HG02623 (cell line): Measurements from ENCODE around the gene ZKSCAN3.
A peak's percentile ranks its signal among the peaks of the same experiment; 100 is the strongest.
"Not testable (repeated sequence)": the region's sequence is repeated elsewhere in the genome, so short reads cannot be mapped to it uniquely, and the experiment has no call there.

ENCODE experiments used
- ATAC-seq: cut with Tn5 transposase; IDR thresholded peaks from one replicate; pipeline ENCODE4 v1.9.1; 2021; ENCODE audit warnings: moderate library complexity; ENCODE audit not compliant: unreplicated experiment

ZKSCAN3 gene

DNA sequence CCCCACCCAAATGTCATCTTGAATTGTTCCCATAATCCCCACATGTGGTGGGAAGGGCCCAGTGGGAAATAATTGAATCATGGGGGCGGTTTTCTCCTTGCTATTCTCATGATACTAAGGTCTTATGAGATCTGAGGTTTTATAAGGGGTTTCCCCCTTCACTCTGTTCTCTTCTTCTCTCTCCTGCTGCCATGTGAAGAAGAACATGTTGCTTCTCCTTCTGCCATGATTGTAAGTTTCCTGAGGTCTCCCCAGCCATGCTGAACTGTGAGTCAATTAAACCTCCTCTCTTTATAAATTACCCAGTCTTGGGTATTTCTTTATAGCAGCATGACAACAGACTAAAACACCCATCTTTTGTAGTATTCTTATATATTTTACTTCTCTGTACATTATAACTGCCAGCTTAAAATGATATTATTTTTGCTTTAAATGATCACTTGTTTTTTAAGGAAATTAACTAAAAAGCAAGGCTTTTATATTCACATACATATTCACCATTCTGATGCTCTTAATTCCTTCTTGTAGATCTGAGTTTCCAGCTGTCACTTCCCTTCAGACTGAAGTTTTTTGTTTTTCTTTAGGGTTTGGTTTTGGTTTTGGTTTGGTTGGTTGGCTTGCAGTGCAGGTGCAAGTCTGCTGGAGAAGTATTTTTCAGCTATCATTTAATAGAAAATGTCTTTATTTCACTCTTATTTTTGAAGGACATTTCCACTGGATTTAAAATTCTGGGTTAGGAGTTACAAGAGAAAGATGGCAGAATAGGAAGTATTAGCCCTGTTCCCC, 9.2 kb upstream of the ZKSCAN3 start:
- ATAC-seq = no peak

- no peak for ATAC-seq
Observed at GRCh38 chr6:28343898-28344677, 5.7 kb upstream of the ZKSCAN3 start.

DNA sequence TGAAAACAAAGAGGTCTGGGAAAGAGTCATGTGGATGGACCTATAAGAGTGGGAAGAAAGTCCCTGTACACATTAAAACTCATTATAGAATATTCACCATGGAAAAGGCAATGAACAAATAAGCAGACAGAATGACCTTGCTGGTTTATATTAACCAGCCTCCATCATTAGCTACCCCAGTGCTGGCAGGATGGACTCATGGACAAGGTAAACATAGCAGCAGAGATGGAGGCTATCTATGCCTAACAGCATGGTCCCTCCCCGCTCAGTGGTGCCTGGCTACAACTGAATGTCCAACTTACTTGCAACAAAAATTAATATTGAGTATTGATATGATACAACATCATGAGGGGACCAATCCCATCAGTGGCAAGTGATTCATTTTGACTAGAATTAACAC, 4.5 kb upstream of the ZKSCAN3 start:
- ATAC-seq = no peak

GRCh38 chr6:28347119-28347518, 2.6 kb upstream of the ZKSCAN3 start:
- ATAC-seq = no peak

GRCh38 chr6:28349344-28349891, 329 bp upstream of the ZKSCAN3 start:
- ATAC-seq = peak; percentile 8

DNA sequence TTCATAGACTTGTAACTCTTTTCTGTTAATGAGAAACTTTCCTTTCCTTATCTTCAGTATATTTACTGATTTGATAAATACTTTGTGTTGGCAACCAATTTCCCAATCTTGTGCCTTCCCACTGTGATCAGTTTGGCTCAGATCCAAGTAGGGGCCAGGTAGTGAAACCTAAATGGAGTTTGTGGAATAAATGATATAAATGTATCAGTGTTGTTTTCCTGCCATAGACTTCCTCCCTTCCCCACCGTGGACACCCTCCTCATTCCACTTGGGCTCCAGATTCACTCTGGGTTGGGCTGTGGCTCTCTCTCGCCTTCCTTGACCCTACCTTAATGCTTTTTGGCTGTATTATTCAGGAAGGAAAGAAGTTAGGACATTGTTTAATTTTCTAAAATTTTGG, 1.3 kb downstream of the ZKSCAN3 start:
- ATAC-seq = no peak

DNA sequence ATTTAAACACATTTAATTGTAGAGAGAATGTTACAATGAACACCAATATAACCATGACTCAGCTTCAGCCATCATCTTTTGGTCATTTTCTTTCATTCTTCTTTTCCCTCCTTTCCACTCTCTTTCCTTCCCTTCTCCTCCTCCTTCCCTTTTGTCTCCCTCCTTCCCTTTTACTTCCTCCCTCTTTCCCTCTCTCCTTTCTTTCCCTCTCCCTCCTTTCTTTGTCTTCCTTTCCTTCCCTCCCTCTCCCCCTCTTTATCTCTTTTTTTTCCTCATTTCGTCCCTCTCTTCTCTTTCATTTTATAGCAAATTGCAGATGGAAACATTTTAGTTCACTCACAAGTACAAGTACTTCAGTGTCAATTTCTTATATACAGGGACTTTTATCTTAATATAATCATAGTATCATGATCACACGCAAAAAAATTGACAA, 1.8 kb downstream of the ZKSCAN3 start:
- ATAC-seq = no peak

DNA sequence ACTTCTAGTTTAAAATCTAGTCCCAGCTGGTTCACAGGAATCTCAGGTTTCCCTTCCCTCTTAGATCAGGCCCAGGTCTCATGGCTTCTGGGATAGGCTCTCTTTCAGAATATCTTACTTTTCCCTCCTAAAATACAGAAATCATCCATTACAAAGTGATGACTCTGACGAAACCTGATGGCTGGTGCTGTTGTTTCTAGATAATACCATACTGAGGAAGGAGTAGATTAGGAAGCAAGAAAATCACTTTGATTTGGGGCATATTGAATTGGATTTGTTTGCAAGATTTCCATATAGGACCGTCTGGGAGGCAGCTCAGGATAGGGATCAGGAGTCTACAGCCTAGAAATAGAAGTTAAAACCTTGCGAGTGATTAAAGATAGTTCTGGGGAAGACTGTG, 3.6 kb downstream of the ZKSCAN3 start:
- no peak for ATAC-seq

GRCh38 chr6:28353981-28354676, 4.4 kb downstream of the ZKSCAN3 start:
- ATAC-seq = no peak

DNA sequence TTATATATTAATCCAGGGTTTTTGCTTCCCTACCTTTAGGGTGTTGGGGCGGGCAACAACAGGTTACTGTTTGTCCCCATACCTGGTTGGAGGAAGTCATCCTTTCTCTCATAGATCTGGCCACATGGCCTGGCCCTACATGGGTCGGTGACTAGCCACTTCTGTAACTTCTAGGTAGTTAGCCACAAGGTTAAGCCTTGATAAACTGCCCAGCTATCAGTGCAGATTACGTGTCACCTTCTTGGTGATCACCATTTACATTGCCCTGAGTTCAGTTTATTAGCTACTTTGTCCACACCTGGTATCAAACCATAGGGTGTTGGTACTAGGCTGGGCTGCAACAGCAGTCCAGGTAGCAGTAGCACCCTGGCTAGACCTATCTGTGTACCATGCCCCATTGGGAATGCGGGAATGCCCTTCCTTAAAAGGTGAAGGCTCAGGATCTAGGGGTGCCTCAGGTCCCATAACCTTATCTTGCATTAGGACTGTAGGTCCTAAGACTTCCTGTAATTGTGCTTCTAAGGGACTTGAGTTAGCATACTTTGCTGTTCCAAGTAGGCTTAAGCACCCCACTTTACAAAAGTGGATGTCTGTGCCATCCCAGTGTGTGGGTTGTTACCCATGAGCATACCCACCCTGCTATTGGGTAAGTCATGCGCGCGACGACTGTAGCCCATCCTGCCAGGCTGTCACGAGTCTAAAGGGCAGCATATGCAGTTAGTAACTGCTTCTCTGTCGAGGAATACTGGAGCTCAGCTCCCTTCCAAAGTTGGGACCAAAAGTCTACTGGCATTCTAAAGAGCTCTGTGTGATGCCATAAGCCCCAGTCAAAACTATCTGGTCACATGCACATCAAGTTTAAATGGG, 5.2 kb downstream of the ZKSCAN3 start:
- ATAC-seq = no peak

DNA sequence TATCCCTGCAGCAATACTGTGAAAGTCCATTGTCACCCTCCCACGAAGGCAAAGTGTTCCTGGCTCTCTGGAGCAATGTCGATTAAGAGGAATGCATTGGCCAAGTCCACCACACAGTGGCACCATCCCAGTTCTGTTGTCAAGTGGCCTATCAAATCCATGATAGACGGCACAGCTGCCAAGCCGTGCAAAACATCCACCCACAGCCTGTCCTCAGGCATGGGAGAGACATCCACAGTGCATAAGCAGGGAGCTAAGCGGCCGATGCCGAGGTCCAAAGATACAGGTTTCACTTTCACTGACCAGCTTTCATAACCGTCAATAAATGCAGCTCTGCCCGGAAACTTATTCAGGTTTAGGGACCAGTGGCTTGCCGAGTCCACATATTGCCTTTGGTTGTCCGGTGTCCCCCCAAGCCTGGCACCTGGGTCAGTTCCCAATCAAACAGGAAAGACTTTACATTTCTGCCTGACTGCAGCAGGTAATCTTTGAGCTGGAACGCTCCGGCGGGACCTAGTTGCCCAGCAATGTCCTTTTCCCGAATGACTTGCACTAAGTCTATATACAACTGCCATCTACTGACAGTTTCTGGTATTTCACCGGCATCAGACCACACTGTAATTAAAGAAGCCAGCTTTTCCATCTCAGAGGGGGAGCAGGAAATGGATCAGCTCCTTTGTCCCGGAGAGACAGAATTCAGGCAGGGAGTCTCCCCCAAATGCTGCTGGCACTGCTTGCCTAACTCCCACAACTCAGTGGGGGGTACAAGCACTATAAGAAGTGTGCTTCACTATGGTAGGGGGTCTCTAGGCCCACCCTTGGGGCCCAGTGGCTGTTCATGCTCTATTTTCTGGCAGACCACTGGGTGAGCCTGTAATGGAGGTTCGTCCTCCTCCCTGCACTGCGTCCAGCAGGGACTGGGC, 6.3 kb downstream of the ZKSCAN3 start:
- ATAC-seq = peak; percentile 71

- no peak for ATAC-seq
Observed at GRCh38 chr6:28356666-28357020, 6.9 kb downstream of the ZKSCAN3 start.

DNA sequence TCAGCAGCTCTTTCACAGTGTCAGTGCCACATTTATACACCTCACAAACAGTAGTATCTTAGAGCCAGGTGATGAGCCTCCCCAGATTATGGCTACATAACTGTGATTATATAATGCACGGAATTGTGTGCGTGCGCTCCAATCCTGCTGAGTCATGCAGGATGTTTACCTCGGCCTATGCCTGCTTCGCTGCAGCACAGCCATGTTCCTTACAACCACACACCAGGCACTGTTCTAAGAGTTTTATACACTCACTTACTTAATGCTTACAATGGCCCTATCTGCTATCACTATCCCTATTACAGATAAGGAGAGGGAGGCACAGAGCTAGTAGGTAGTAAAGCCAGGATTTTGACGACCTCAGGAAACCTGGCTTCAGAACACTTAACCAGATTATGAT, 7.3 kb downstream of the ZKSCAN3 start:
- ATAC-seq = no peak

GRCh38 chr6:28359562-28359961, 9.8 kb downstream of the ZKSCAN3 start:
- not testable (repeated sequence) for ATAC-seq

DNA sequence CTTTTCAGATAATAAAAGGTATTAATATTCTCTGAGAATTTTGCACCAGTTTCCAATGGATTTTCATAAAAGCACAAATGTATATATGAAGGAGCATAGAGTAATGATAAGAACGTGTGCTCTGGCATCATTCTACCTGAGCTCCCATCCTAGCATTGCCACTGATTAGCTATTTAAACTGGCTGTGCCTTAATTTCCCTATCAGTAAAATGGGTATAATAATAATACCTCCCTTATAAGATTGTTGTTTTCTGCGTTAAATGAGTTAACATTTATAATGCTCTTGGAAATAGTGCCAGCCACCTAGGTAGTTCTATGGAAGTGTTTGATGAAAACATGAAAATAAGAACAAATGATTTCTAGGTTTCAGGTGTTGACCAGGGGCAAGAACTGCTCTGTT, 11.2 kb downstream of the ZKSCAN3 start:
- no peak for ATAC-seq

DNA sequence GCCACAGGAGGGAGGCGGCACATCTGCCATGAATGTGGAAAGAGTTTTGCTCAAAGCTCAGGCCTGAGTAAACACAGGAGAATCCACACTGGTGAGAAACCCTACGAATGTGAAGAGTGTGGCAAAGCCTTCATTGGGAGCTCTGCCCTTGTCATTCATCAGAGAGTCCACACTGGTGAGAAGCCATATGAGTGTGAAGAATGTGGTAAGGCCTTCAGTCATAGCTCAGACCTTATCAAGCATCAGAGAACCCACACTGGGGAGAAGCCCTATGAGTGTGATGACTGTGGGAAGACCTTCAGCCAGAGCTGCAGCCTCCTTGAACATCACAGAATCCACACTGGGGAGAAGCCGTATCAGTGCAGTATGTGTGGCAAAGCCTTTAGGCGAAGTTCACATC, 15.8 kb downstream of the ZKSCAN3 start:
- not testable (repeated sequence) for ATAC-seq

DNA sequence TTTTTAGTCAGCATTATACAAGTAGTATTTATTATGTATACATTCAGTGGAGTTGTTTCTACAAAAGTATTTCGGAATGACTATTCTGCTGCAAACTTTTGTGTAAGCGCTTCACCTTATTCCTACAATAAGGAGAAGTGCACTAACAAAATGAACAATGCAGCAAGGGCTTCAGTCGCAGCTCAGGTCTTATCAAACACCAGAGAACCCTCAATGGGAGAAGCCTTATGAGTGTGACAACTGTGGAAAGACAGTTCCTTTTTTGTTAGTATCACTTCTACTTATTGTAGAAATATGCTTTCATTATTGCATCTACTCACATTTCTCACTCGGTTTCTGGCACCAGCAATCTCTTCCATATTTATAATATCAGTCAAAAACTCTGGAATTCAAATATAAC, 18.8 kb downstream of the ZKSCAN3 start:
- peak; percentile 61 for ATAC-seq

DNA sequence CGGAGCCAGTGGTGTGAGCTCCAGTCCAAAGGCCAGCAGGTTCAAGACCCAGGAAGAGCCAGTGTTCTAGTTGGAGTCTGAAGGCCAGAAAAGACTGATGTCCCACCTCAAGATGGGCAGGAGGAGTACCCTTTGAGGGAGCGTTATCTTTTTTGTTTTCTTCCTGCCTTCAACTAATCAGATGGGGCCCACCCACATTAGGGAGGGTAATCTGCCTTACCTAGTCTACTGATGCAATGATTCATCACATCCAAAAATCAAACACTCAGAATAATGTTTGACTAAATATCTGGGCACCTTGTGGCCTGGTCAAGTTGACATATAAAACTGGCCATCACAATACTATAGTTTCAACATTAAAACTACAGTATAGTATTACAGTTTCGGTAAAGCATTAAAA, 19.7 kb downstream of the ZKSCAN3 start:
- no peak for ATAC-seq

DNA sequence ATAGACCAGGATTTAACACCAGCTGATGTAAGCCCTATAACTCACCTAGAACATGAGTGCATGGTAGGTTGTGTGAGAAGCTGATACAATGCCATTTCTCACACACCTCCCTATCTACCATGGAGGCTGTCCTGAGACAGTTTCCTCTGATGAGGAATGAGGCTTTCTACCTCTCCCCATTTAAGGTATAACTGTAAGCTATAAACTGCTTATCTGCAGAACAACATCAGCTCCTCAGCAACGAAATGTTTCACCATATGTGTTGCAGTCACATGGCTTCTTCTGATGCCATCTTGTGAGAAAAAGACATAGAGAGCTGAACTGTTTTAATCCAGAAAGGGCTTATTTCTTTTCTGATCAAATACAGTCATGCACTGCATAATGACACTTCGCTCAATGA, 20.7 kb downstream of the ZKSCAN3 start:
- no peak for ATAC-seq
